HG03280 (cell line): ENCODE measurements around the gene FRS3.

Experiments used
- ATAC-seq: cut with Tn5 transposase; IDR thresholded peaks from one replicate; pipeline ENCODE4 v1.9.1; 2021; ENCODE audit warnings: mild to moderate bottlenecking, moderate library complexity; ENCODE audit not compliant: unreplicated experiment

The FRS3 gene

DNA sequence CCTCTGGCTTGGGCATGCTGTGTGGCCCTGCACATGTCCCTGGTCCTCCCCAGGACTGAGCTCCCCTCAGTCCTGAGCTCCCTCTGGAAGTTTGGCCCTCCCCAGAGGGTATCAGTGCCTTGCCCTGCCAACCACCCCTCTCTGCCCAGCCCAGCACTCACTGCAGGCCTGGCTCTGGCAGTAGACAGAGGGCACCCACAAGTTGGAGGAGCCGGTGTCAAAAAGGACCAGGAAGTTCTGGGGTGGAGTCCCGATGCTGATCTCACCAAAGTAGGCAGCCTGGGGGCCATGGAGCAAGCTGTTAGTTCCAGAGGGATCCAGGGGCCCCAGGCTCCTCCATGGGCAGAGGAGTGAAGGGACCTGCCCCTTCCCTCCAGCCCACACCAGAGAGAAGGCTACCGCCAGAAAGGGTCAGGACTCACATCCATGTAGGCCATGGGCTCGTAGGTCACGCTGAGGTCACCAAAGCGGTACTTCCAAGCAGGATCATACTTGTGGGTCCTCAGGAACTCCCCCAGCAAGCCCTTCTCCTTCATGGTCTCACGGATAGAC lies 35.4 kb downstream of the FRS3 start:
- ATAC-seq, result no peak

DNA sequence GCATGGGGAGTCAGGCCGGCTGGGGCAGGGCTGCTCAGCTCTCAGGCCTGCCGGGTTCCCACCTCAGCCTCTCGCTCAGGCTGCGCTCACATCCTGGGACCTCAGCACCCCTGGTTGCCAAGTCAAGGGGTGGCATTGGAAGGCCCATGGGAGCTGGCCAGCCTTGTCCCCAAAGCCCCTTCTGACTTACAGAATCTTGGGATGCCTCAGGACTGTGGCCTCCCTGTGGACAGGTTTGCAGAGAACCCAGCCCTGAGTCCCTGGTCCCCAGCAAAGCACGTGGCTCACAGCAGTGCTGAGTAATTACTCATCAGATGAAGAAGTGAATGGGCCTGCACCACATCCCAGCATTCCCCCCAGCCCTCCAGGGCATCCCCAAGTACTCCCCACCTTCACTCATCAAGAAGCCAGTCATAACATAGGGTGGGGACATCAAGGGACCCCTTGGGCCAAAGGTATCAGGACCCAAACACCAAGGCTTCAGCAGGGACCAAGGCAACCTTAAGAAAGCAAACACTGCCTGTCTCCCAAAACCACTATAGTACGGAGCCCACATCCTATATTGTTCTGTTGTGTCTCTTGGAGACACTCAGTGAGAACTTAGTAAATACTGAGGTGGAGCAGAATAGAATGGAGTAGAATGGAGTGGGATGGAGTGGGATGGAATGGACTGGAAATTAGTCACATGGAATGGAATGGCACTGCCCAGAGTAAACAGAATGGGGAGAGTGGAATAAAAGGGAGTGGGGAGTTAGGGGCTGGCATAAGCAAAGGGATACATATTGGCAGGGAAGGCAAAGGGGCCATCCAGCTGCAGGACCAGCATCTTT lies 36.1 kb downstream of the FRS3 start:
- no peak for ATAC-seq

DNA sequence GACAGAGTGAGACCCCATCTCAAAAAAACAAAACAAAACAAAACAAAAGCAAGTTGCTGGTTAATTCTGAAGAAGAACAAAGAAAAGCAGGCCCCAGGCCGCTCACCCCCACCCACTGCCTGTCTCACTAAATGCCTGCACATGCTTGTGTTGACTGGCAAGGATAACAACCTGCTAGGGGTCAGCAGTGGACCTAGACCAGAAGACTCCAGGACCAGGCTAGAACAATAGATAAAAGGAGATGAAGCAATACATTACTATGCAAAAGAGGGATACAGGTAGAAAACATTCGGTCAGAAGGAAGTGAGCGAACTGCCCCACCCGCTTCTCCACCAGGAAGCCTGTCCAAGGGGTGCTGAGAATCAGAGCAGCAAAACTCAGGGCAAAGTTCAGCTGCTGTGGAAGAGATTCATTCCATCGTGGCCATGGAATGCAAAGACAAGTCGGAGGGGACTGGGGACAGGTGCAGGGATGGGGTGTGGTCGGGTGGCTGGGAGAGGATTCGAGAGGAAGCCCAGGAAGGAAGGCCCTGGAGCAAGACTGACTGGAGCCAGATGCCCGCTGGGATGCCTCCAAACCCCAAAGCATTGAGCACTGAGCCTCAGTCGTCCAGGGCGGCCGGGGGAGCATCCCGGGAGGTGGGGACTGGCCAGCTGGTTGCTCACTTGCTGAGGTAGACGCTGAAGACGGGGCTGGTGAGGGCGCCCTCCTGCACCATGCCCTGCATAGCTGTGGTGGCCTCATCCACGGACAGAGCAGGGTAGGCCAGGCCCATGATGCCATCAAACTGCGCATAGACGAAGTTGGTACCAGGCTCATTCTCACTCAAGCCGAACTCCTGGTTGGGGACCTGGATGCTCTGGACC lies 37.8 kb downstream of the FRS3 start:
- ATAC-seq, result no peak

DNA sequence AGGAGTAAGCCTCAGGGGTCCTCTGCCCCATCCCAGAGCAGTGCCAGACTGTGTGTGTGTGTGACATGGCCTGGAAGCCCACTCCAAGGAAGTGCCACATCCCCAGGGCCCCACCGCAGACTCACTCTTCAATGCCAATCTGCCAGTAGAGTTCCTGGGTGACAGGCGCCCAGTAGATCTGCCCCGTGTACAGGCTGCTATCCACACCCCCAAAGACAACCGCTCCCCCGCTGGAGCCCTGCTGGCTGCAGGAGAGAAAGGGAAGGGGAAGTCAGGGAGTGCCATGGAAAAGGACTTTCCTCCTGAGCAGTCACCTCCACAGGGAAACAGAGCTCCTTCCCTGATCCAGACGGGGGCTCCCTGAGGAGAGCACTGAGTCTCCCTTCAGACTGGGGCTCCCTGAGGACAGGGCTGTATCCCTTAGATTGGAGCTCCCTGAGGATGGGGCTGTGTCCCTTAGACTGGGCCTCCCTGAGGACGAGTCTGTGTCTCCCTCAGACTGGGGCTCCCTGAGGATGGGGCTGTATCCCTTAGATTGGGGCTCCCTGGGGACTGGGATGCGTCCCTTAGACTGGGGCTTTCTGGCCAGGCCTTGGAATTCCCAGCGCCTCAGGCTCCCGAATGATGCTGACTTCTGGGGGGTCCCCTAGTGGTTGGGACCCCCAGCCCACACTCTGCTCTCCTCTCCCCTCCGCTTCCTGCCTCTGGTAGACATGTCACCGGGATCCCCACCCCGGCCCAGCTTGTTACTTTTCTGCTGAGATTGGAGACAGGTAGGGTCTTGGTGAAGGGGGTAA lies 39.1 kb downstream of the FRS3 start:
- ATAC-seq, result no peak

DNA sequence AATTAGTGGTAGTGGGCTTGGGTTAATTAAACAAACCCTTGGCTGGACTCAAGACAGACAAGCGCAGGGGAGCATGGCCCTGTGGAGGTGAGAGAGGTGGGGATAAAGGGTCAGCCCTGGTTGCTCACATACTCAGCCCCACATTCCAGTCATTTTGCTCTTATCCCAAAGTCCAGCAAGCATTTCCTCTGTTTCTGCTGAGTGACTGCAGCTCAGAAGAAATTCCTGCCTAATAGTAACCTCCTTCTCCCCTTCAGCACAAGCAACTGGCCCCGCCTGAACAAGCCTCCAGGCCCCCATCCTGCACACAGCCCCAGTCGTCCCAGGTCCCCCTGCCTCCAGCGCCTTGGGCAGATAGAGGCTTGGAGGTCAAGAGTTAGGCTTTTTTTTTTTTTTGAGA lies 40.7 kb downstream of the FRS3 start:
- ATAC-seq, result no peak

DNA sequence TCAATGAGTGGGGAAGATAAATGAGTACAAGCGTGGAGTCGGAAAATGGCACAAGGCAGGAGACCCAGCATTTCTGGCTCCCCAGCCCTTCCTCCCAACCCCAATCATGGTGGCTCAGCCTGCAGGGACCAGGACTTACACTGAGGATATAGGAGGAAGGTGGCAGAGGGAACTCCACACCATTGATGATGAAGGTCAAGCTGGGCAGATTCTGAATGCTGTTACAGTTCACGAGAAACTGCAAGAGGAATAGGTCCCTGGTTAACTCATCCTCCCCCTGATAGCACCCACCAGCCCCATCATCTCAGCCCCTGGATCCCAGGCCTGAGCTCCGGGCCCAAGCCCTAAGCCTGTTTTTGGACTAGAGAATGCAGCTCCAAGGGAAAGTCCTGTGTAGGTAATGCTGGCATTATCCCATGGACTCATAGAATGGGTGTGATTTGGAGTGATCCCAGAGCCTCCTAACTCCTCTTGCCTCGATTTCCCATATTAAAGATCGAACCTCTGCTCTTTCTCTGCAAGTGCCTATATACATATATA lies 42.0 kb downstream of the FRS3 start:
- no peak for ATAC-seq

DNA sequence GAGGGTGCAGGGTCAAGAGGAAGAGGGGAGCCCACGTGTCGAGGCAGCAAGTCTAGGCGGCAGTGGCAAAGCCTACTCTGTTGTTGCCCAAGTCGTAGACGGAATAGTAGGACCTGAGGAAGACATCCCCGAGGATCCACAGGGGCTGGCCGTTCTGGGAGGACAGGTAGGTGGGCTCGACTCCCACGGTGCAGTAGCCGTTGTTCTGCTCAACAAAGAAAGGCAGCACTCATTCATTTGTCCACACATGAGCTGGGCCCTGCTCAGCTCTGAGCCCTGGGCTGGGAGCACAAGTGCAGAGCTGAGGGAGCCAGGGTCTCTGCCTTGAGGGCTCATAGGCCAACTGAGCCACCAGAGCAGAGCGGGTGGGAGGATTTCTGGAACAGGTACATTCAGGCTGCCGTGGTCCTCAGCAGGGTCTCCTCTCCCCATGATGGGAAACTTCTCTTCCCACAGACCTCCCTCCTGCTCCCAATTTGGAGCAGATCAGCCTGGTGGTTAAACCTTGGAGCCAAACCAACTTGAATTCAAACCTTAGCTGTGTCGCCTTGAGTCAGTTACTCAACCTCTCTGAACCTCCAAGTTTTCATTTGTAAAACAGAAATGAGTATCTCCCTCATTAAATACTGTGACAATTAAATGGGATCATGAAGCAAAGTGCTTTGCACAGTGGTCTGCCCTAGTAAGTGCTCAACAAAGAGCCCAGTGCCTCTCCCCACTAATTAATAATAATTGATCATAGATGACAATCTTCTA lies 42.7 kb downstream of the FRS3 start:
- no peak for ATAC-seq

DNA sequence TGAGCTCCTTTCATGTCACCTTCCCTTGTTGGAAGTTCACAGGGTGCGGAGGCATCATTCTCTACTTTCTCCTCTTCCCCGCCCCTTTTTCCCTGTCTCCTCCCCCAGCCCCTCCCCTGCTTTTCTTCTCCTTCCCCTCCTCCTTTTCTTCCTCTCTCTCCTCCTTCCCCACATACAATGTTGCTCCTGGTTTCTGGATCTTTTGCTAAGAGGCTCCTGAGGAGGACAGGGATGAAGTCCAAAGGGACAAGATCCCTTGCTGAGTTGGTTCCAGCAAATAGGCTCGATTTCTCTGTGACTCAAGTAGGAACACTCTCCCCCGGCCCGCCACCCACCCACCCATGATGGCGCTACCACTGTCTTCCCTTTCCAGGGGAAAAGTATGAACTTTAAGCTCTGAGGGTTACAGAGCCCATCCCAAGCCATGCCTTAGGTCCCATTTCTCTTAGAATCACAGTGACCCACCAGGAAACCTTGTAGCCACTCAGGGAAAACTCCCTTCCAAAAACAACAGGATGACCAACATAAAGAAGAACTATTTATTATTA lies 43.4 kb downstream of the FRS3 start:
- no peak for ATAC-seq

DNA sequence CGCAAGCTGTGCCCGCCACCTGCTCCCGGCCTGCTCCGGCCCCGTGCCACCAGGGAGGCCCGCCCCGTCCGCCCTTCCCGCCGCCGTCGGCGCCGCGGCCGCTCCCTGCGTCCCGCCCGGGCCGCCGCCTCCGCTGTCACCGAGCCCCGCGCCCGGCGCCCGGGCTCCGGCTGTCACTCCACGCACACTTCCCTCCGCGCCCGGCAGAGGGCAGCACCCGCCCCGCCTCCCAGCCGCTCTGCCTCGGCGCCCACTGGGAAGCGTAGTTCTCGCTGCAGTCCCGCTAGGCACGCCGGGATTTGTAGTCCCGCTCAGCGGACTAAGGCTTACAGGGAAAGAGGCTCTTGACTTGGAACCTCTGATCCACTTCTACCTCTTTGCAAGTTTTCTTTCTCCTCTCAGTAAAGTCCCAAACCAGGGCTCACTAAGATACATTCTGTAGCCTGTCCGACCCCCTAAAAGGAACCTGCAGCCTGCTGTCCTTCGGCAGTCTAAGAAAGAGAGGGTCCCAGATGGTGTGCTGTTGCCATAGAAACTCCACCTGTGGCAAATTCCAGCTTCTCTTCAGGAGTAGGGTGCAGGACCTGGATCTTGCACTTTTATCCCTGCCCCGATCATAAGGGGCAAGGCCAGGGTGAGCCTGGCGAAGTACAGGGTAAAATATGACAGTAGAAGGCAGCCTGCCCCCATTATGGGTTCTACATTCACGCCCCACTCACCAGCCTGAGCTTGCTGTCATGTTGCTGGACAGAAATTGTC lies 44.1 kb downstream of the FRS3 start, which contains the start of gene TFEB:
TFEB (minus strand) TSS at position 182 of the 759 bp plus-strand sequence. CDS start 44,395 bp downstream, outside the sequence.
- peak; percentile 50 for ATAC-seq

DNA sequence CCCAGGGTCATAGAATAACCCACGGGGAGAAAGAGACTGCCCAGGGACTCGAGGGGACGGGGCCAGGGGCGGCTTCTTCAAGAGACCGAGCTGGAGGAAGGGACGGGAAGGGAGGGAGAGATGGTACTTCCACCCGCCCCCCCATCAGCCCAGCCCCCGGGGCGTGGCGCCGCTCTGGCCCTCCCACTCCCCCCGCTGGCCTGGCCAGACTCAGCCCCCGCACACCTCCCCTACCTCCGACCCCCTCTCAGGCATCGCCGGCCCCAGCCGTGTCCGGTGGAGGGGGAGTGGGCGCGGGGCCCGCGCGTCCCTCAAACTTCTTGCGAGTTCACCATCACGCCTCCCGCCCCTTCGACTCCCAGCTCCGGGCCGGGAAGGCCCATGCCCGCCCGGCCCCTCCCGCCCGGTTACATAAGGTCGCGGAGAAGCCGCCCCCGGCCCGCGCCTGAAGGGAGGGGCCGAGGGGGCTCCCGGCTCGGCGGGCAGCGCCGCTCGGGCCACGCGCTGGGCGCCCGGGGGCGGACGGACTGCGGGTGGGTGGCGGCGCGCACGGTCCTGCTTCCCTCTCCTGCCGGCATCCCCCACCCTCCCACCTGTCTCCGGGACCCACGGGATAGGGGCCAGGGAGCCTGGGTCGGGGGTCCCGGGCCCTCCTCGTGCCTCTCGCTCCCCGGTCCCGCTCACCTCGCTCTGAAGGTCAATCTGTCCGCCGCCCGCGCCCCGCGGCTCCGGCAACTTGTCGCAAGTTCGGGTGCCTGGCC lies 44.9 kb downstream of the FRS3 start:
- peak; percentile 13 for ATAC-seq

DNA sequence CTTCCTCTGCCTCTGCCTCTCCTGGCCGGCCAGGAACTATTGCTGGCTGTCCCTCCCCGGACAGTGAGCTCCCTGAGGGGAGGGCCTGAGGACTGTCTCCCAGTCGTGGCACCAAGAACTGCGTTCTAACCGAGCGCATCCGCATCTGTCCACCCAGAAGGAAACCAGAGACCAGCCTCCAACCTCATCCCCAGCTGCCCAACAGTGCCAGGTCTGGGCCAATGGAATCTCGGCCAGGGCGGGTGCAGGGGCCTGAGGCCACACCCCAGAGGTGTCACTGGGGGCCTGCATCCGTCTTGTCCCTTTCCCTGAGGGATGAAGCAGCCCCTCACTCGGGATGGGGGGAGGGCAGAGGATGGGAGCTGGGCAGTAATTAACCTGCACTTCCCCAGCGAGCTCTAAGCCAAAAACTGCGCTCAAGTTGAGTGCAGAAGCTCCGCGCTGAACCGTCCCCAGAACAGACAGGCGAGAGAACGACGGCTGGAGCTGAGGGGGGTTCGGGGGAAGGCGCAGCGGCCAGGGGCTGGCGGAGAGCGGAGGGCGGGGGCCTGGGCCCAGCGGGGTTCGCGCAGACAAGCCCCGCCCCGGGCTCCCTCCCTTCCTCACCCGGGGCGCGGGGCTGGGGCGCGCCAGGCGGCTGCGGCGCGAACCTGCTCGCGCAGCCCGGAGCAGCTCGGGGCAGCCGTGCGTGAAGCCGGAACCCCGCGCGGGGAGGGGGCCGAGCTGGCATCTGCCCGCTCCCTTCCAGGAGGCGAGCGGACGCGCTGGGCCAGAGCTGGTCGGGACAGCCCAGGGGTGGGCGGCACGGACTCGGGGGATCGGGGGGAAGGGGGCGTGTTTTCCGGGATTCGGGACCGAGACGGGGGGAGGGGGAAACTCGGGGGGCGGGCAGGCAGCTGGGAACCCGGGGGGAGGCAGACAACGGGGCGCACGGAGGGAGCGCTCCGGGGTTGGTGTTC lies 45.7 kb downstream of the FRS3 start:
- ATAC-seq, result peak; percentile 50

DNA sequence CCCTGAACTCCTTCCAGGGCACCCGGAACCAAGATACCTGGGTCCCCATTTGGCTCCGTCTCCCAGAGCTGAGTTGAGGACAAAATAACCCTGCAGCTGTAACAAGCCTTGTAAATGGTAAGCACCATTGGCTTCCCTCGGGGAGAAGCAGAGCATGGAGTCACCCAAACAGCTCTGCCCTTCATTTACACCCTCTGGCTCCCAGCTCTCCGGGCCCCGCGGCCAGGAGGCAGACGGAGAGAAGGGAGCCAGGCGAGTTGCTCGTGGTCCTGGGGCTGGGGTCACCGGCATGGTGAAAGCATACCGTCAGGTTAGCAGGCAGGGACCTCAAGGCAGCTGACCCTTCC lies 46.4 kb downstream of the FRS3 start:
- ATAC-seq, result no peak

DNA sequence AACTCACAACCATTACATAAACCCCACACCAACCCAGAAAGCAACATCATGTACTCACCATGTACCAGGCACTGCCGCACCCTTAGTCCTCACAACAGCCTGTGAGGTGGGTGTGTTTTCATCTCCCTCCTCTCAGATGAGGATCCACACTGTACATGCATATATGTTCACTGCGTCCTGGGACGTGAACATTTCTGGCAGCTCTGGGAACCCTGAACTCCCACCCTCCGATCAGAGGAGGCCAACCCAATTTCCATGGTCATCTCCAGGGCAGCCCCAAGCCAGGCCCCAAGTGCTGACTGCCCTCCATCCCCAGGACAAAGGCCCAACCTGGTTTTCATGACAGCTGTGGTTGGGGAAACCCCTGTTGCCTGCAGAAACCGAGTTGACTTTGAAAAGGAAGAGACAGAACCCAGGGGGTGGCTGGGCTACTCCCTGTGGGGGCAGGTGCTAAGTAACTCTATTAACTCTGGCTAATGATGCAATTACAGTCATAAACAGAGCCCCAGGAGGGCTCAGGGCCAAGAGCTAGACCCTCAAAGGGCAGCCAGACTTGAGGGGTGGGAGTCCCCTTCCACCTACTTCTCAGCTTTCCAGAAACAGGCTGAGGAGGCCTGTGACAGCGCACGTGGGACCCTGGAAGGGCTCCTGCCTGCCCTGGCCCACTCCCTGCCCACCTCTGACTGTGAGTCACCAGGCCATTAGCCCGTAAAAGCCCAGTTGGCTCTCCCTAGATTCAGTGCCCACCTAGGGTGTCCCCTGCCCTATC lies 46.9 kb downstream of the FRS3 start:
- peak; percentile 34 for ATAC-seq

DNA sequence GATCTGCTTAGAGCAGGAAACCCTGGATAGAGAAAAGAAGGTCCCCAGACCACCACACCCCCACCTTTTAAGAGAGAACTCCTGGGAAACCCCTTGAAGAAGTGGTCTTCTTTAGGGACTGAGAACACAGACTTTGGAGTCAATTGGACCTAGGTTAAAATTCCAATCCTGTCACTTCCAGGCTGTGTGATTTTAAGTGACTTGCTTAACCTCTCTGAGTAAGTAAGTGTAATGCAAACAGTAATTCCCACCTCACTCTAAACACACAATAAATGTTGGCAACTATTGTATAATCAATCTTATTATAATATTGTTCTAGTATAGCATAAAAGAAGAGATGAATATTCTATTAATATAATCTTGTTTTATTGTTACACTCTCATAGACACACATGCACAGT lies 47.6 kb downstream of the FRS3 start:
- ATAC-seq, result no peak

DNA sequence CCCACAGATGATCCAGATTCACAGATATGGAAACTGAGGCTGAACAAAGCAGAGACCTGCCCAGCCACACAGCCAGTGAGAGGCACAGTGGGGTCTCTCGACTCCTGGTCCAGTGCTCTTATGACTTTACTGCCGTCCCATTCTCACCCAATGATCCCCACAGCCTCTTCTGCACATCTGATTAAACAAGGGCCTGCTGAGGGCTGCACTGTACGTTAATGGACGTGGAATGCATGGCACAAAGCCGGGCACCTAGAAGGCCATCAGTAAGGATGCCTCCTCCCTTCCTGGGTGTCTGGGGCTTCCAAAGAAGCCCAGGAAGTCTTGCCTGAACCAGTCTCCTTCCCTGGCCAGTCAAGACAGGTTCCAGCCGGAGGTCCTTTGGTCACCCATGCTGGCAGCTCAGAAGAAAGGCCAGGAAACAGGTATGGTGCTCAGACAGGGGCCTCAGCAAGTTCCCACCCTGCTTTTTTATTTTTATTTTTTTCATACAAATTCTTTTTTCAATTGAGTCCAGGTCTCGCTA lies 48.1 kb downstream of the FRS3 start:
- ATAC-seq, result no peak
